ENCODE results near the gene WNK2.

WNK2 gene

GRCh38 chr9:93295031-93295430, 111.1 kb downstream of the WNK2 start:
- no peak for DNase-seq (ENCODE audit: low read depth in 2 of 2)

GRCh38 chr9:93295456-93296076, 111.6 kb downstream of the WNK2 start:
- DNase-seq (ENCODE audit: low read depth in 2 of 2), result no peak

GRCh38 chr9:93296889-93297480, 113.0 kb downstream of the WNK2 start:
- no peak for DNase-seq (ENCODE audit: low read depth in 2 of 2)

GRCh38 chr9:93297659-93298497, 113.9 kb downstream of the WNK2 start:
- no peak for DNase-seq (ENCODE audit: low read depth in 2 of 2)

- DNase-seq (ENCODE audit: low read depth in 2 of 2), result no peak
These were observed 114.8 kb downstream of the WNK2 start for GRCh38 chr9:93298498-93299417.

- DNase-seq (ENCODE audit: low read depth in 2 of 2), result no peak
These were observed 115.7 kb downstream of the WNK2 start for GRCh38 chr9:93299418-93300174.

- DNase-seq (ENCODE audit: low read depth in 2 of 2), result no peak
These were observed 116.2 kb downstream of the WNK2 start for GRCh38 chr9:93300175-93300572.

- DNase-seq (ENCODE audit: low read depth in 2 of 2), result no peak
These were observed 116.7 kb downstream of the WNK2 start for GRCh38 chr9:93300585-93301081.

- DNase-seq (ENCODE audit: low read depth in 2 of 2), result no peak
These were observed 117.4 kb downstream of the WNK2 start for GRCh38 chr9:93301291-93301811.

- no peak for DNase-seq (ENCODE audit: low read depth in 2 of 2)
These were observed 118.1 kb downstream of the WNK2 start for GRCh38 chr9:93301911-93302541.

- peak; percentile 42 to 43 for DNase-seq (ENCODE audit: low read depth in 2 of 2)
These were observed 118.8 kb downstream of the WNK2 start for GRCh38 chr9:93302586-93303257.

GRCh38 chr9:93303258-93303771, 119.4 kb downstream of the WNK2 start:
- DNase-seq (ENCODE audit: low read depth in 2 of 2), result no peak

- no peak for DNase-seq (ENCODE audit: low read depth in 2 of 2)
These were observed 120.1 kb downstream of the WNK2 start for GRCh38 chr9:93303806-93304573.

- DNase-seq (ENCODE audit: low read depth in 2 of 2), result no peak
These were observed 120.9 kb downstream of the WNK2 start for GRCh38 chr9:93304574-93305496.

- no peak for DNase-seq (ENCODE audit: low read depth in 2 of 2)
These were observed 121.6 kb downstream of the WNK2 start for GRCh38 chr9:93305497-93306020.

- DNase-seq (ENCODE audit: low read depth in 2 of 2), result no peak
These were observed 122.1 kb downstream of the WNK2 start for GRCh38 chr9:93306081-93306480.

- no peak for DNase-seq (ENCODE audit: low read depth in 2 of 2)
These were observed 122.7 kb downstream of the WNK2 start for GRCh38 chr9:93306579-93307091.

Measured in activated CD4-positive, alpha-beta T cell treated with anti-CD3 and anti-CD28 coated beads for 24 hours (primary cell).